Upper lobe of right lung (tissue), 1 donor: Measurements from ENCODE around the gene SMARCC1. TPM values are rescaled to one million over a fixed set of nuclear protein-coding genes. Genes with fewer than 3 reads are reported as not detected.

Experiments
- ATAC-seq: fragments of 200-7000 bp; cut with Tn5 transposase; one replicate; pipeline ENCODE4 v1.9.1; 2020; ENCODE audit warnings: mild to moderate bottlenecking, moderate library complexity
- DNase-seq: peaks from one replicate; pipeline ENCODE4 v3.0.0-alpha.2; 2020
- H3K27ac ChIP-seq: fragments of 200-600 bp; one replicate; pipeline ENCODE4 v1.8.0; 2022
- H3K27me3 ChIP-seq: fragments of 200-600 bp; one replicate; pipeline ENCODE4 v1.8.0; 2022; ENCODE audit warnings: mild to moderate bottlenecking
- H3K36me3 ChIP-seq: fragments of 200-600 bp; one replicate; pipeline ENCODE4 v1.8.0; 2022
- H3K4me1 ChIP-seq: fragments of 200-600 bp; one replicate; pipeline ENCODE4 v1.8.0; 2022
- H3K4me3 ChIP-seq: fragments of 200-600 bp; one replicate; pipeline ENCODE4 v1.8.0; 2022; ENCODE audit warnings: mild to moderate bottlenecking
- H3K9me3 ChIP-seq: fragments of 200-600 bp; one replicate; pipeline ENCODE4 v1.8.0; 2022
- intact Hi-C: fragments of 100-400 bp; cut with DNase I; formaldehyde crosslinking; loops from one replicate; pipeline ENCODE4 v1.11.0; 2022
- total RNA-seq: library from RNA; stranded (reverse); fragmentation: NEBNext Ultra II Directional; extraction: Animal tissue kit (Norgen Biotek cat#: 25700); gene quantifications from one replicate; pipeline ENCODE4 v1.2.1, GENCODE V29; 2021
- TF ChIP-seq, protein P1 (sequence below): fragments of 200-600 bp; IDR thresholded peaks from one replicate; pipeline ENCODE4 v1.8.0; 2022; ENCODE audit warnings: antibody characterized with exemption
- donor health status: DM: no; HTN: yes; CAD: no; lungs with severe emphysema.

Gene SMARCC1
- total RNA-seq, 1 donor from 2014 or later = 67.9 TPM

DNA sequence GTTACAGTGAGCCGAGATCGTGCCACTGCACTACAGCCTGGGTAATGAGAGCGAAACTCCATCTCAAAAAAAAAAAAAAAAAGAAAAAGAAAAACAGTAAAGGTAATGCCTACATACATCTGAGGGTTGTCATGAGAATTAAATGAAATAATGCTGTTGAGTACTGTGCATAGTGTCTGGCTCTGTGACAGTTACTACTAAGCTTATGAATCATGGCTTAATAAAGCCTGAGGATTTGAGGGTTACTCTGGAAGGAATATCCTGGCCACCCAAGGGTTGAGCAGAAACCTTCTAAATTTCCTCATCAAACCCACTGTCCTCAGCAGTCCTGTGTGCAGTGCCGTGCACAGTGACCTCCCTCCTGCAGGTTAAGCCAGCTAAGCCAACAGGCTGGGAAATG lies 241.4 kb downstream of the SMARCC1 start:
- no peaks in the 10 kb centered on the region for H3K4me1 ChIP-seq
- TF ChIP-seq, protein P1, sequence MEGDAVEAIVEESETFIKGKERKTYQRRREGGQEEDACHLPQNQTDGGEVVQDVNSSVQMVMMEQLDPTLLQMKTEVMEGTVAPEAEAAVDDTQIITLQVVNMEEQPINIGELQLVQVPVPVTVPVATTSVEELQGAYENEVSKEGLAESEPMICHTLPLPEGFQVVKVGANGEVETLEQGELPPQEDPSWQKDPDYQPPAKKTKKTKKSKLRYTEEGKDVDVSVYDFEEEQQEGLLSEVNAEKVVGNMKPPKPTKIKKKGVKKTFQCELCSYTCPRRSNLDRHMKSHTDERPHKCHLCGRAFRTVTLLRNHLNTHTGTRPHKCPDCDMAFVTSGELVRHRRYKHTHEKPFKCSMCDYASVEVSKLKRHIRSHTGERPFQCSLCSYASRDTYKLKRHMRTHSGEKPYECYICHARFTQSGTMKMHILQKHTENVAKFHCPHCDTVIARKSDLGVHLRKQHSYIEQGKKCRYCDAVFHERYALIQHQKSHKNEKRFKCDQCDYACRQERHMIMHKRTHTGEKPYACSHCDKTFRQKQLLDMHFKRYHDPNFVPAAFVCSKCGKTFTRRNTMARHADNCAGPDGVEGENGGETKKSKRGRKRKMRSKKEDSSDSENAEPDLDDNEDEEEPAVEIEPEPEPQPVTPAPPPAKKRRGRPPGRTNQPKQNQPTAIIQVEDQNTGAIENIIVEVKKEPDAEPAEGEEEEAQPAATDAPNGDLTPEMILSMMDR = no peak
- H3K36me3 ChIP-seq = no peaks in the 10 kb centered on the region
- no peak overlapping the region for H3K27ac ChIP-seq
- intact Hi-C loops = no loop called here
- H3K4me3 ChIP-seq = no peak overlapping the region
- no peaks in the 10 kb centered on the region for H3K27me3 ChIP-seq
- DNase-seq (no peak), ATAC-seq (no peak)
- H3K9me3 ChIP-seq = no peaks in the 10 kb centered on the region

DNA sequence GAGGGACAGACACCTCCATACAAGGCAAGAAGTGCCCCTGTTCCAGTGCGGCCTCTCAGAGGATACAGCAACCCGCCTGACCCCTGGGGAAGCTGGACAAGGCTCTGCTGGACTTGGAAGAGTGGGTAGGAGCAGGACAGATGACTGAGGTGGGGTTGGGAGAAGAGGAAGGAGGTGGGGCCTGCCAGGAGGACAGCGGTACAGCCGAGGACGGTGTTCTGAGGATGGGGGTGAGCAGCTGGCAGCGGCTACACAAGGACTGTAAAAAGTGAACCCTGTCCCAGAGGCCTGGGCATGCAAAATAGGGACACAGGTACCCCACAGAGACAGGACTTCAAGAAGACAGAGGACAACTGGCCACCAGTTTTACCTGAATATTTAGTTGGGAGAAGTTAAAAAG lies 244.7 kb downstream of the SMARCC1 start:
- Histone ChIP-seq H3K27ac (no peak overlapping the region), H3K9me3 (no peaks in the 10 kb centered on the region), H3K36me3 (no peaks in the 10 kb centered on the region), H3K4me1 (no peaks in the 10 kb centered on the region), H3K27me3 (no peaks in the 10 kb centered on the region), H3K4me3 (no peak overlapping the region)
- DNase-seq (no peak), ATAC-seq (no peak)
- intact Hi-C loops = no loop called here
- TF ChIP-seq, protein P1 = no peak

DNA sequence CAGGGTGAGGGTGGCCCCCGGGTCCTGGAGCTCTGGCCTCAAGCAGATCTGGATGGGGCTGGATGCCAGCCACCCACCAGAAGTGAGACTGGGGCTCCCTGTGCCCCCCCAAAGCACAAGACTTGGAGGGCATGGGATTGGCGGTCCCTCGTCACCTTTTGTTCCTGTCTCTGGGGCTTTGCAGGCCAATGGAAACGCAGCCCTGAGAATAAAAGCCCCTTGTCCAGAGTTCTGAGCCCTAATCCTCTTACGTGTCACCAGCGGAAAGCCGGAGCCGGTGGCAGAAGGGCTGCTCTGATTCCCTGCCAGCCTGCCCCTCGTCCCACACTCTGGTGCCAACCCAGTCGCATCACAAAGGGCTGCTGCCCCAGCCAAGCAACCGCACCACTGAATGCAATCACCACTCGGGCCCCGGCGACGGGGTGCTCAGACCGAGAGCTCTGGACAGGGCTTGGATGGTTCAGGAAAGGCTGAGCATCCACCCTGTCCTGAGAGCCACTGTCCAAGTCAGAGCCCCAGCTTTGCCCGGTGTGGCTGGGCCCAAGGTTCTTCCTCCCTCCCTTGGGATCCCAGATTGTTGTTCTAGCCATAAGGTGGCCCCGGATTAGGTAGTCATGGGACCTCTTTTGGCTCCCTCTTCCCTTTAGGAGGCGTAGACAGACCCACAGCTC lies 245.3 kb downstream of the SMARCC1 start:
- no peak overlapping the region for H3K27ac ChIP-seq
- H3K9me3 ChIP-seq = no peaks in the 10 kb centered on the region
- ATAC-seq = no peak
- no peak for DNase-seq
- H3K27me3 ChIP-seq = no peaks in the 10 kb centered on the region
- TF ChIP-seq, protein P1 = no peak
- no peaks in the 10 kb centered on the region for H3K36me3 ChIP-seq
- no peaks in the 10 kb centered on the region for H3K4me1 ChIP-seq
- no peak overlapping the region for H3K4me3 ChIP-seq
- intact Hi-C loops = no loop called here

Other genes with a start within 250 kb of the SMARCC1 start
- 5.4 TPM for gene CSPG5, start 203.0 kb downstream of the SMARCC1 start, total RNA-seq
- gene DHX30, start 21.2 kb upstream of the SMARCC1 start, total RNA-seq = 62.0 TPM
- 191 TPM for gene MAP4, start 234.5 kb upstream of the SMARCC1 start, total RNA-seq